Upper lobe of left lung (tissue), 6 donors: Measurements from ENCODE around the gene PYDC1. TPM values are rescaled to one million over a fixed set of nuclear protein-coding genes. Genes with fewer than 3 reads are reported as not detected.
A peak's percentile ranks its signal among the peaks of the same experiment; 100 is the strongest.

Source experiments
- ATAC-seq, 2 donors: fragments of 200-7000 bp; cut with Tn5 transposase; one replicate each; pipeline ENCODE4 v1.9.1; 2022; ENCODE audit warnings: mild to moderate bottlenecking in 2 of 2, moderate library complexity in 2 of 2; ENCODE audit not compliant: low FRiP score in 2 of 2
- DNase-seq, 2 donors: peaks; one replicate each; pipeline ENCODE4 v3.0.0-alpha.2; 2019 to 2020
- H3K27ac ChIP-seq, 4 donors: fragments of 200-600 bp; sonication (generic); one replicate each; pipeline ENCODE4 v1.5.1; 2016 to 2019
- H3K27me3 ChIP-seq, 4 donors: fragments of 200-600 bp; sonication (generic); one replicate each; pipeline ENCODE4 v1.5.1; 2017 to 2019
- H3K36me3 ChIP-seq, 4 donors: fragments of 200-600 bp; sonication (generic); one replicate each; pipeline ENCODE4 v1.5.1; 2016 to 2019
- H3K4me1 ChIP-seq, 4 donors: fragments of 200-600 bp; sonication (generic); one replicate each; pipeline ENCODE4 v1.5.1; 2018 to 2019
- H3K4me3 ChIP-seq, 4 donors: fragments of 200-600 bp; sonication (generic); one replicate each; pipeline ENCODE4 v1.5.1; 2017 to 2019; ENCODE audit warnings: mild to moderate bottlenecking in 2 of 4, moderate library complexity in 1 of 4
- H3K9me3 ChIP-seq, 4 donors: fragments of 200-600 bp; sonication (generic); one replicate each; pipeline ENCODE4 v1.5.1; 2018 to 2019
- CTCF ChIP-seq, 6 experiments: fragments of 450-650 bp in 4 of 6; fragments of 200-600 bp in 2 of 6; sonication (generic) in 2 of 6; IDR thresholded peaks; one replicate each; pipeline ENCODE4 v1.5.1; 2016 to 2019; ENCODE audit warnings: antibody characterized with exemption in 6 of 6
- EP300 ChIP-seq, 4 donors: sonication (generic); formaldehyde crosslinking; IDR thresholded peaks; one replicate each; pipeline ENCODE4 v1.5.1; 2017; ENCODE audit warnings: antibody characterized with exemption in 4 of 4, control low read depth in 2 of 4
- POLR2A ChIP-seq, 4 donors: fragments of 450-650 bp; IDR thresholded peaks; one replicate each; pipeline ENCODE4 v1.5.1; 2016 to 2017; ENCODE audit warnings: antibody characterized with exemption in 4 of 4, mild to moderate bottlenecking in 2 of 4
- POLR2AphosphoS5 ChIP-seq, 2 donors: sonication (generic); formaldehyde crosslinking; IDR thresholded peaks; one replicate each; pipeline ENCODE4 v1.5.1; 2017; ENCODE audit warnings: antibody characterized with exemption in 2 of 2
- WGBS, 2 donors: methylation state at CpG; one replicate each; pipeline ENCODE4 v1.1.5; 2017 to 2018; 5-methylcytosine and 5-hydroxymethylcytosine counted together
- total RNA-seq, 6 donors: library from RNA; depleted of rRNA in 4 of 6; stranded (reverse); fragments of >200 nt in 4 of 6; gene quantifications; one replicate each; pipeline versions ENCODE4 v1.1.0 to v1.2.1, GENCODE V29; 2016 to 2021
- donor health status: DM: no; HTN: no; CAD: no; lungs with moderate emphysema.
- donor health status: DM: no; HTN: yes; CAD: no; lungs with severe emphysema.

PYDC1 gene
- total RNA-seq, 6 donors from 2014 or later: not detected

DNA sequence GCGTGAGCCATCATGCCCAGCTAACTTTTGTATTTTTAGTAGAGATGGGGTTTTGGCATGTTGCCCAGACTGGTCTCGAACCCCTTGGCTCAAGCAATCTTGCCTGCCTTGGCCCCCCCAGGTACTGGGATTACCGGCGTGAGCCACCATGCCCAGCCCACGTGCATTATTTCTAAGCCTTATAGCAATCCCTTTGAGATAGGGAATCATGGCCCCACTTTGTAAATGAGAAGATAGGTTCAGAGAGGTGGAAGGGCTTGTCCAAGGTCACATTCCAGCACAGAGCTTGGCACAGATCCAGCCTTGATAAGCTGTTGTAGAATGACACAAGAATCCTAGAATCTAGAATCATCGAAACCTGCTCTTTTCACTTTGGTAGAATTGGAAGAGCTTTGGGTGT is 10.2 kb downstream of the PYDC1 start:
- no peak overlapping the region for H3K27ac ChIP-seq
- peaks cover 2 to 15% (median 5%) of the 10 kb centered on the region in 4 donors for H3K4me1 ChIP-seq
- H3K36me3 ChIP-seq: no peaks in the 10 kb centered on the region
- no peaks in the 10 kb centered on the region for H3K9me3 ChIP-seq
- H3K4me3 ChIP-seq: no peak overlapping the region
- DNase-seq (no peak), ATAC-seq (no peak)
- no peaks in the 10 kb centered on the region for H3K27me3 ChIP-seq
- 50 to 69% methylated on average over 3 to 6 of the region's 6 CpGs for WGBS, 2 donors
- TF ChIP-seq EP300 (IDR thresholded peaks at IDR 0.05) (no peak), POLR2AphosphoS5 (IDR thresholded peaks at IDR 0.05) (no peak), CTCF (IDR thresholded peaks at IDR 0.05) (no peak), POLR2A (IDR thresholded peaks at IDR 0.05) (no peak)

DNA sequence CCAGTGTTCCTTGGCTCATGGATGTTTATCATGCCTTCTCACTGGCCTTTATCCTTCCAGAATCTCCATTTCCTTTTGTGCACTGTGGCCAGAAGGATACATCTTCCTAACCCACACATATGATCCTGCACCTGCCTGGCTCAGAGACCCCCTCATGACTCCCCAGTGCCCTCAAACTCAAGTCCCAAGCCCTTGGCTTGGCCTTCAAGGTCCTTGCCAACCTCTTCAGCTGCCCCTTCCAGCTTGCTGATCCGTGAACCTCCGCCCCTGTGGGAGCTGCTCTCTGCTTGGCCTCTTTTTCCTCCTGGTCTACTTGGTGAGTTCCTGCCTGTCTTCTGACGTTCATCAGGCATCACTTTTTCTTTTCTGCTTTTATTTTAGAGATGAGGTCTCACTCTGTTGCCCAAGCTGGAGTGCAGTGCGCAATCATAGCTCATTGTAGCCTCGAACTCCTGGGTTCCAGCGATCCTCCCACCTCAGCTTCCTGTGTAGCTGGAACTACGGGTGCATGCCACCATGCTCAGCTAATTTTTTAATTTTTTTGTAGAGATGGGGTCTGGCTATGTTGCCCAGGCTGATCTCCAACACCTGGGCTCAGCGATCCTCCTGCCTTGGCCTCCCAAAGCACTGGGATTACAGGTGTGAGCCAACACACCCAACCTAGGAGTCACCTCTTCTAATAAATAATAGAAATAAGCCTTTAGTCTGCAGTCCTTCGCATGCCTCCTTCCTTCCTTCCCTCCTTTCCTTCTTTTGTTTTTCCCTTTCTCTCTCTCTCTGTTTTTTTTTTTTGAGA is 11.9 kb downstream of the PYDC1 start:
- 79 to 88% methylated on average over 9 of the region's 9 CpGs for WGBS, 2 donors

GRCh38 chr16:31202414-31203375 is 14.2 kb downstream of the PYDC1 start, which contains the start of gene PYCARD:
TSS of gene PYCARD (minus strand) at chr16:31202760. CDS start at chr16:31202690, 70 bp downstream.
- H3K9me3 ChIP-seq: no peaks in the 10 kb centered on the region
- H3K36me3 ChIP-seq: peaks cover 0 to 7% (median 0%) of the 10 kb centered on the region in 4 donors
- H3K4me1 ChIP-seq: peaks cover 10 to 32% (median 18%) of the 10 kb centered on the region in 4 donors
- H3K27me3 ChIP-seq: no peaks in the 10 kb centered on the region
- ATAC-seq (peak; percentile 79 to 88), DNase-seq (peak; percentile 81 to 93)
- peak within 1 kb of the TSS; percentile 66 to 97 (median 88) for H3K4me3 ChIP-seq
- peak in 1 of 2 donors; percentile 24 for TF ChIP-seq POLR2AphosphoS5 (IDR thresholded peaks at IDR 0.05)
- no peak for TF ChIP-seq CTCF (IDR thresholded peaks at IDR 0.05)
- TF ChIP-seq POLR2A (IDR thresholded peaks at IDR 0.05): peak in 1 of 4 donors; percentile 63
- no peak for TF ChIP-seq EP300 (IDR thresholded peaks at IDR 0.05)
- peak within 1 kb of the TSS; percentile 73 to 90 (median 88) for H3K27ac ChIP-seq
- WGBS, 2 donors: 6 to 12% methylated on average over 20 to 44 of the region's 69 CpGs

More for the DNA sequence above, 11.9 kb downstream of the PYDC1 start:
- H3K4me1 ChIP-seq: peaks cover 10 to 30% (median 18%) of the 10 kb centered on the region in 4 donors
- TF ChIP-seq POLR2A (IDR thresholded peaks at IDR 0.05): no peak
- no peak for TF ChIP-seq POLR2AphosphoS5 (IDR thresholded peaks at IDR 0.05)
- no peak for TF ChIP-seq EP300 (IDR thresholded peaks at IDR 0.05)
- TF ChIP-seq CTCF (IDR thresholded peaks at IDR 0.05): no peak
- H3K9me3 ChIP-seq: no peaks in the 10 kb centered on the region
- H3K27me3 ChIP-seq: no peaks in the 10 kb centered on the region
- DNase-seq: no peak
- no peak for ATAC-seq
- H3K36me3 ChIP-seq: no peaks in the 10 kb centered on the region
- H3K27ac ChIP-seq: no peak overlapping the region
- H3K4me3 ChIP-seq: no peak overlapping the region

DNA sequence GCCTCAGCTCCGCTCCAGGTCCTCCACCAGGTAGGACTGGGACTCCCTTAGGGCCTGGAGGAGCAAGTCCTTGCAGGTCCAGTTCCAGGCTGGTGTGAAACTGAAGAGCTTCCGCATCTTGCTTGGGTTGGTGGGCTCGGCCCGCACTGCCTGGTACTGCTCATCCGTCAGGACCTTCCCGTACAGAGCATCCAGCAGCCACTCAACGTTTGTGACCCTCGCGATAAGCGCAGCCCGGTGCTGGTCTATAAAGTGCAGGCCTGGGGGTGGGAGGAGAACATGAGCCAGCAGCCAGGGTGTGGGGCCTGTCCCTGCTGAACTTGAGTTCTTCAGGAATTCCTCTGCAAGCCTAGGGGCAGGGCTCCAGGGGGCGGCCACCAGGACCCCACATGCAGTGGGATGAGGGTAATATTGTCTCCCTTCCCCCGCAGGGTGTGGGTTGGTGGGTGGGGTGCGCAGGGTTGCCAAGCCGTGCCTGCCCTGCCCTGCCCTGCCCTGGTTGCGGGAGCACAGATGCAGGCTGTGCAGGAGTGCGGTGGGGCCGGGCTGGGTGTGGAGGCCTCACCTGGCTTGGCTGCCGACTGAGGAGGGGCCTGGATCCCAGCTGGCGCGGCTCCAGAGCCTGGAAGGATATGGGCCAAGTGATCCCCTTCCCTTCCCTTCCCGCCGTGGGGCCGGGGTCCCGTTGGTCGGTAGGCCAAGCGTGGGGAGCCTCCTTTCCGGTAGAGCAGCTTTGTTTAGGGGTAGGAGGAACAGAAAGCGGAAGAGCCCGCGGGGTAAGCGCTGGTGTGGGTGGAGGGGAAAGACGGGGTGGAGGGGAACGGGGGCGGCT is 15.1 kb downstream of the PYDC1 start:
- Histone ChIP-seq H3K4me3 (peak overlapping the region; percentile 66 to 97 (median 88)), H3K36me3 (peaks cover 0 to 13% (median 0%) of the 10 kb centered on the region in 4 donors), H3K4me1 (peaks cover 10 to 32% (median 18%) of the 10 kb centered on the region in 4 donors), H3K27me3 (no peaks in the 10 kb centered on the region), H3K9me3 (no peaks in the 10 kb centered on the region), H3K27ac (peak overlapping the region; percentile 73 to 90 (median 88))
- WGBS, 2 donors: 23% methylated on average over 8 to 29 of the region's 35 CpGs
- no peak for TF ChIP-seq POLR2AphosphoS5 (IDR thresholded peaks at IDR 0.05)
- TF ChIP-seq CTCF (IDR thresholded peaks at IDR 0.05): no peak
- TF ChIP-seq POLR2A (IDR thresholded peaks at IDR 0.05): no peak
- TF ChIP-seq EP300 (IDR thresholded peaks at IDR 0.05): no peak
- peak; percentile 42 to 88 for DNase-seq
- ATAC-seq: peak; percentile 80 to 81
